Endothelial cell of umbilical vein (primary cell): ENCODE measurements around the gene RAI1. TPM values are rescaled to one million over a fixed set of nuclear protein-coding genes. Genes with fewer than 3 reads are reported as not detected.

Source experiments
- BruUV-seq: library from RNA; stranded (reverse); fragments of 400-500 nt; replicated peaks from 2 replicates; lab custom pipeline; 2021; lab: Mats Ljungman, UMichigan
- CTCF ChIA-PET: fragments of 300-600, 350-600 bp; sonication (Branson Sonifier 250); formaldehyde crosslinking; loops from one replicate; lab custom pipeline; 2021; ENCODE audit warnings: antibody characterized with exemption, inconsistent platforms; lab: Charles Lee
- POLR2A ChIA-PET: fragments of 300-600, 350-600 bp; sonication (Branson Sonifier 250); formaldehyde crosslinking; loops from one replicate; lab custom pipeline; 2021; ENCODE audit warnings: antibody characterized with exemption, inconsistent platforms; lab: Charles Lee
- DNase-seq: peaks from one replicate; pipeline ENCODE4 v3.0.0-alpha.2; 2011; ENCODE audit warnings: low read depth, low spot score
- FAIRE-seq: peaks from 2 replicates; lab custom pipeline; 2011; peaks lifted over from hg19 to GRCh38; lab: Jason Lieb, UNC
- H2AFZ ChIP-seq: 2 replicates; pipeline ENCODE4 v1.6.0; 2012; ENCODE audit warnings: low read depth, low read length, control low read depth, inconsistent platforms
- H3K27ac ChIP-seq: 2 replicates; pipeline ENCODE4 v1.5.1; 2011; ENCODE audit warnings: low read depth, mild to moderate bottlenecking, control low read depth, low read length, moderate library complexity; ENCODE audit not compliant: insufficient read depth
- H3K27me3 ChIP-seq, 2 experiments: 2 replicates each; pipeline versions ENCODE4 v1.6.0 to v1.6.1; 2011; ENCODE audit warnings: low read length in 2 of 2, mixed read lengths in 1 of 2; ENCODE audit not compliant: control insufficient read depth in 2 of 2, insufficient read depth in 2 of 2
- H3K36me3 ChIP-seq, 2 experiments: 2 replicates in 1 of 2; 3 replicates in 1 of 2; pipeline ENCODE4 v1.5.1; 2011; ENCODE audit warnings: low read length in 2 of 2, mild to moderate bottlenecking in 1 of 2, moderate library complexity in 1 of 2; ENCODE audit not compliant: control insufficient read depth in 2 of 2, insufficient read depth in 2 of 2; ENCODE audit errors: extremely low read depth in 1 of 2
- H3K4me1 ChIP-seq: 3 replicates; pipeline ENCODE4 v1.5.1; 2011; ENCODE audit warnings: mild to moderate bottlenecking, low read length; ENCODE audit not compliant: control insufficient read depth, insufficient read depth; ENCODE audit errors: extremely low read depth
- H3K4me2 ChIP-seq: 2 replicates; pipeline ENCODE4 v1.6.1; 2011; ENCODE audit warnings: low read length, control low read depth, mixed read lengths; ENCODE audit not compliant: insufficient read depth
- H3K4me3 ChIP-seq, 3 experiments: fragments of 200-600 bp in 1 of 3; sonication (generic), shearing (Covaris generic) in 1 of 3; replicated peaks in 1 of 3; 2 replicates each; pipeline ENCODE4 v1.5.1; 2011 to 2016; ENCODE audit warnings: control low read depth in 3 of 3, low read length in 3 of 3, mild to moderate bottlenecking in 2 of 3, inconsistent platforms in 1 of 3, low read depth in 1 of 3, moderate library complexity in 1 of 3; ENCODE audit not compliant: insufficient read depth in 1 of 3
- H3K79me2 ChIP-seq: 2 replicates; pipeline ENCODE4 v1.6.0; 2012; ENCODE audit warnings: low read length, inconsistent platforms; ENCODE audit not compliant: control insufficient read depth, insufficient read depth
- H3K9ac ChIP-seq: replicated peaks from 2 replicates; pipeline ENCODE3; 2011; ENCODE audit warnings: low read length, control low read depth; ENCODE audit not compliant: insufficient read depth; ENCODE audit errors: extremely low read depth
- H3K9me1 ChIP-seq: replicated peaks from 3 replicates; pipeline ENCODE4 v1.6.0; 2011; ENCODE audit warnings: mild to moderate bottlenecking, low read length; ENCODE audit not compliant: control insufficient read depth, insufficient read depth; ENCODE audit errors: extremely low read depth
- H3K9me3 ChIP-seq: replicated peaks from 2 replicates; pipeline ENCODE4 v1.5.1; 2012; ENCODE audit warnings: low read length, inconsistent platforms; ENCODE audit not compliant: control insufficient read depth, insufficient read depth
- H4K20me1 ChIP-seq: replicated peaks from 2 replicates; pipeline ENCODE3; 2011; ENCODE audit warnings: mild to moderate bottlenecking, low read length; ENCODE audit not compliant: control insufficient read depth, insufficient read depth; ENCODE audit errors: extremely low read depth
- EZH2 ChIP-seq: IDR thresholded peaks from 2 replicates; pipeline ENCODE4 v1.6.1; 2012; ENCODE audit warnings: borderline replicate concordance, low read depth, mild to moderate bottlenecking, moderate library complexity, low read length, inconsistent platforms; ENCODE audit not compliant: severe bottlenecking
- FOS ChIP-seq: IDR thresholded peaks from 2 replicates; pipeline ENCODE4 v1.6.1; 2011; ENCODE audit warnings: mild to moderate bottlenecking, low read length, moderate library complexity, borderline replicate concordance; ENCODE audit not compliant: insufficient read depth
- GATA2 ChIP-seq: IDR thresholded peaks from 2 replicates; pipeline ENCODE4 v1.7.0; 2011; ENCODE audit warnings: low read depth, mild to moderate bottlenecking, moderate library complexity, mixed read lengths, low read length; ENCODE audit not compliant: insufficient read length, insufficient read depth
- JUN ChIP-seq: IDR thresholded peaks from 2 replicates; pipeline ENCODE4 v1.6.1; 2011; ENCODE audit warnings: borderline replicate concordance, low read depth; ENCODE audit not compliant: insufficient read length, insufficient read depth
- MYC ChIP-seq: IDR thresholded peaks from one replicate; pipeline ENCODE4 v1.6.1; 2011; ENCODE audit warnings: mild to moderate bottlenecking, low read depth, low read length
- POLR2A ChIP-seq: IDR thresholded peaks from 2 replicates; pipeline ENCODE4 v1.6.1; 2012; ENCODE audit warnings: low read depth, mild to moderate bottlenecking, control low read depth, low read length
- POLR2AphosphoS5 ChIP-seq: IDR thresholded peaks from 2 replicates; pipeline ENCODE4 v1.6.1; 2012; ENCODE audit warnings: low read depth, mild to moderate bottlenecking, control low read depth, low read length, moderate library complexity; ENCODE audit not compliant: insufficient read depth
- dilution Hi-C: fragments of 300-500 bp; cut with MboI; formaldehyde crosslinking; loops from one replicate; pipeline ENCODE4 v1.15.0; 2019; ENCODE audit warnings: low sequenced_read_pairs; ENCODE audit not compliant: extremely low pct_ligation_motif_present
- intact Hi-C: fragments of 100-400 bp; cut with micrococcal nuclease; formaldehyde crosslinking; loops from one replicate; pipeline ENCODE4 v1.10.0; 2022
- polyA plus RNA-seq, 4 experiments: library from polyadenylated mRNA; depleted of rRNA in 3 of 4; stranded (reverse) in 3 of 4; unstranded in 1 of 4; fragments of >200 nt; gene quantifications; 2 replicates each; pipeline versions ENCODE4 v1.2.1 to v1.2.3, GENCODE V29; 2011 to 2012; ENCODE audit warnings: missing spikeins in 1 of 4
- total RNA-seq: library from RNA; stranded (reverse); gene quantifications from 2 replicates; pipeline ENCODE4 v1.2.3, GENCODE V29; 2021
- TF ChIP-seq, protein P1 (sequence below): IDR thresholded peaks from 2 replicates; pipeline ENCODE4 v1.6.1; 2011; ENCODE audit not compliant: insufficient read depth, insufficient read length
- TF ChIP-seq, protein P2 (sequence below), 2 donors: IDR thresholded peaks; 1 replicate in 1 of 2; 2 replicates in 1 of 2; pipeline ENCODE4 v1.5.1; 2011; ENCODE audit warnings: low read length in 2 of 2, mild to moderate bottlenecking in 2 of 2, moderate library complexity in 2 of 2, control low read depth in 1 of 2, inconsistent platforms in 1 of 2, low read depth in 1 of 2; ENCODE audit not compliant: insufficient read depth in 1 of 2; ENCODE audit errors: extremely low read depth in 1 of 2

The RAI1 gene
- total and polyA plus RNA-seq, 2 donors (not counting 3 experiments of a cell fraction or from before 2014, with no cell fraction given): 7.8 to 43.3 TPM

DNA sequence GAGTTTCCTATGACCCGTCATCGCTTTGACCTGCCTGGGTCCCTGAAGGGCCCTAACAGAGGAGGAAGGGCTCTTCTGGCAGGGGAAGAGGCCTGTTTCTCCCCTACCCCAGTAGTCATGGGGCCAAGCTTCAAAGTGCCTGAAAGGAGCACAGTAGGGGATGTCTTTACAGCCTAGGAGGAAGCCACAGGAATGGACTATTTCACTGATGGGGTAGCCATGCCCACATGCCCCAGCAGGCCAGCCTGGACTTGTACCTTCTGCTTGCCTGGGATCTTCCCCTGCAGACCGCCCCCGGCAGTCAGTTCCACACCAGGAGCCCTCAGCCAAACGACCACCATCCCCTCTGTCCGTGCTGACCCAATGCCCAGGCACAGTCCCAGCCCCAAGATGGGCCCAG, 47.9 kb upstream of the RAI1 start:
- TF ChIP-seq EZH2: no peak
- TF ChIP-seq, protein P1, sequence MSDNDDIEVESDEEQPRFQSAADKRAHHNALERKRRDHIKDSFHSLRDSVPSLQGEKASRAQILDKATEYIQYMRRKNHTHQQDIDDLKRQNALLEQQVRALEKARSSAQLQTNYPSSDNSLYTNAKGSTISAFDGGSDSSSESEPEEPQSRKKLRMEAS: no peak
- no peak for TF ChIP-seq POLR2A
- TF ChIP-seq JUN: no peak
- no peak for TF ChIP-seq GATA2
- TF ChIP-seq, protein P2, sequence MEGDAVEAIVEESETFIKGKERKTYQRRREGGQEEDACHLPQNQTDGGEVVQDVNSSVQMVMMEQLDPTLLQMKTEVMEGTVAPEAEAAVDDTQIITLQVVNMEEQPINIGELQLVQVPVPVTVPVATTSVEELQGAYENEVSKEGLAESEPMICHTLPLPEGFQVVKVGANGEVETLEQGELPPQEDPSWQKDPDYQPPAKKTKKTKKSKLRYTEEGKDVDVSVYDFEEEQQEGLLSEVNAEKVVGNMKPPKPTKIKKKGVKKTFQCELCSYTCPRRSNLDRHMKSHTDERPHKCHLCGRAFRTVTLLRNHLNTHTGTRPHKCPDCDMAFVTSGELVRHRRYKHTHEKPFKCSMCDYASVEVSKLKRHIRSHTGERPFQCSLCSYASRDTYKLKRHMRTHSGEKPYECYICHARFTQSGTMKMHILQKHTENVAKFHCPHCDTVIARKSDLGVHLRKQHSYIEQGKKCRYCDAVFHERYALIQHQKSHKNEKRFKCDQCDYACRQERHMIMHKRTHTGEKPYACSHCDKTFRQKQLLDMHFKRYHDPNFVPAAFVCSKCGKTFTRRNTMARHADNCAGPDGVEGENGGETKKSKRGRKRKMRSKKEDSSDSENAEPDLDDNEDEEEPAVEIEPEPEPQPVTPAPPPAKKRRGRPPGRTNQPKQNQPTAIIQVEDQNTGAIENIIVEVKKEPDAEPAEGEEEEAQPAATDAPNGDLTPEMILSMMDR (IDR thresholded peaks at IDR 0.05; ENCODE audit: extremely low read depth in 1 of 2, insufficient read depth in 1 of 2, low read depth in 1 of 2, low read length in 2 of 2): no peak
- TF ChIP-seq POLR2AphosphoS5: no peak
- TF ChIP-seq FOS: no peak
- no peak for TF ChIP-seq MYC
- H4K20me1 ChIP-seq: no peaks in the 10 kb centered on the region
- CTCF ChIA-PET: interaction anchor here (1.6 to 2.6 kb wide), 3 partner anchors 9 to 137 kb away, joined by 3 to 16 read pairs (median 6); partner anchors contain the start of gene RASD1
- BruUV-seq: no TSS peak
- no peaks in the 10 kb centered on the region for H3K79me2 ChIP-seq
- intact Hi-C loops (no loop called here), dilution Hi-C loops (no loop called here)
- no peak overlapping the region for H3K27ac ChIP-seq
- POLR2A ChIA-PET: no interaction called here
- no peaks in the 10 kb centered on the region for H3K27me3 ChIP-seq
- H2AFZ ChIP-seq: no peak overlapping the region
- no peak overlapping the region for H3K9ac ChIP-seq
- no peaks in the 10 kb centered on the region for H3K9me1 ChIP-seq
- DNase-seq: no peak
- no peak for FAIRE-seq
- no peaks in the 10 kb centered on the region for H3K4me1 ChIP-seq
- no peaks in the 10 kb centered on the region for H3K9me3 ChIP-seq
- H3K36me3 ChIP-seq: no peaks in the 10 kb centered on the region
- H3K4me3 ChIP-seq: no peak overlapping the region
- H3K4me2 ChIP-seq: no peak overlapping the region
